ENCODE data around the gene WDPCP.

DNA sequence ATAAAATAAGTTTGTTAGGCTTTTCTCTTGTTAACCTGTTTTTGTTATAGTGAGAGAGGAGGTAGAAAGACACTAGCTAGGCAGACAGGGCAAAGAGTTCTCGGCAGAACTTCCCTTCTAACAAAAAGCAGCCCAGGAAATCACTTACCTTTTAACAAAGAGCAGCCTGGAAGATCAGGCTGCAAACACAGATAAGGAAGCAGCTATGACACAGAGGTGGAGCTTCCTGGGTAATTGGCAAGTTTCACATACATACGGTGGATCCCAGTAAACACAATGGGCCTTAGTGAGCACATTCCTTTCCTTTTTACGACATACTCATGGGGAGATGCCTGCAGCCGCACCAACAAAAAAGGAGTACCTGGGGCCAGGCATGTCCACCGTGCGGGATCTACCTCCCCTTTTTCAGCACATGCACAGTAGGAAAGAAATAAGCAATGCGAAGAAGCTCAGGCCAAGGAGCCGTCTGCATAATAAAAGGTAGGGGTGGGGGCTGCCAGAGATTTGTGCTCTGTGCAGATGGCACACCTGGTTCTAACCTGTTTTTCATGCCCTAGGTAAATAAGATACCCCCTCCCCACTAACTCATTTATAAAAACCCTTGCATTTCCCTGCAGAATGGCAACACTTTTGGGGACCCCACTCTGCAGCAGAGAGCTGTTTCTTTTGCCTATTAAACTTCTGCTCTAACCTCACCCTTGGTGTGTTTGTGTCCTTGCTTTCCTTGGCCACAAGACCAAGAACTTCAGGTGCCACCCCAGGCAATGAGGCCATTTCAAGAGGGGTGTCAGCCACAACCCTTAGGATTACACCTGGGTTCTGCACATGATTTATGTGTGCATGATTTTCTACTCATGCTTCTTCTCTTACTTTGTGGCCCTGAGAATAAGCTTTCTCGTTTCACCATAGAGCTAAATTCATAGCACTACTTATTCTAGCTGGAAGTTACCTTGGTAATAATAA, 27.0 kb upstream of the WDPCP start:
- TF ChIP-seq EZH2phosphoT487 (IDR thresholded peaks at IDR 0.05; ENCODE audit: unreplicated experiment) (no peak), EZH2 (IDR thresholded peaks at IDR 0.05; ENCODE audit: low read depth, unreplicated experiment) (no peak), POLR2AphosphoS5 (IDR thresholded peaks at IDR 0.05; ENCODE audit: low read depth) (no peak), JUNB (IDR thresholded peaks at IDR 0.05; ENCODE audit: unreplicated experiment) (no peak)
- TF ChIP-seq, protein P1, sequence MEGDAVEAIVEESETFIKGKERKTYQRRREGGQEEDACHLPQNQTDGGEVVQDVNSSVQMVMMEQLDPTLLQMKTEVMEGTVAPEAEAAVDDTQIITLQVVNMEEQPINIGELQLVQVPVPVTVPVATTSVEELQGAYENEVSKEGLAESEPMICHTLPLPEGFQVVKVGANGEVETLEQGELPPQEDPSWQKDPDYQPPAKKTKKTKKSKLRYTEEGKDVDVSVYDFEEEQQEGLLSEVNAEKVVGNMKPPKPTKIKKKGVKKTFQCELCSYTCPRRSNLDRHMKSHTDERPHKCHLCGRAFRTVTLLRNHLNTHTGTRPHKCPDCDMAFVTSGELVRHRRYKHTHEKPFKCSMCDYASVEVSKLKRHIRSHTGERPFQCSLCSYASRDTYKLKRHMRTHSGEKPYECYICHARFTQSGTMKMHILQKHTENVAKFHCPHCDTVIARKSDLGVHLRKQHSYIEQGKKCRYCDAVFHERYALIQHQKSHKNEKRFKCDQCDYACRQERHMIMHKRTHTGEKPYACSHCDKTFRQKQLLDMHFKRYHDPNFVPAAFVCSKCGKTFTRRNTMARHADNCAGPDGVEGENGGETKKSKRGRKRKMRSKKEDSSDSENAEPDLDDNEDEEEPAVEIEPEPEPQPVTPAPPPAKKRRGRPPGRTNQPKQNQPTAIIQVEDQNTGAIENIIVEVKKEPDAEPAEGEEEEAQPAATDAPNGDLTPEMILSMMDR (conservative IDR thresholded peaks at IDR 0.05; ENCODE audit: low read depth in 2 of 2) = no peak
- TF ChIP-seq, protein P2, sequence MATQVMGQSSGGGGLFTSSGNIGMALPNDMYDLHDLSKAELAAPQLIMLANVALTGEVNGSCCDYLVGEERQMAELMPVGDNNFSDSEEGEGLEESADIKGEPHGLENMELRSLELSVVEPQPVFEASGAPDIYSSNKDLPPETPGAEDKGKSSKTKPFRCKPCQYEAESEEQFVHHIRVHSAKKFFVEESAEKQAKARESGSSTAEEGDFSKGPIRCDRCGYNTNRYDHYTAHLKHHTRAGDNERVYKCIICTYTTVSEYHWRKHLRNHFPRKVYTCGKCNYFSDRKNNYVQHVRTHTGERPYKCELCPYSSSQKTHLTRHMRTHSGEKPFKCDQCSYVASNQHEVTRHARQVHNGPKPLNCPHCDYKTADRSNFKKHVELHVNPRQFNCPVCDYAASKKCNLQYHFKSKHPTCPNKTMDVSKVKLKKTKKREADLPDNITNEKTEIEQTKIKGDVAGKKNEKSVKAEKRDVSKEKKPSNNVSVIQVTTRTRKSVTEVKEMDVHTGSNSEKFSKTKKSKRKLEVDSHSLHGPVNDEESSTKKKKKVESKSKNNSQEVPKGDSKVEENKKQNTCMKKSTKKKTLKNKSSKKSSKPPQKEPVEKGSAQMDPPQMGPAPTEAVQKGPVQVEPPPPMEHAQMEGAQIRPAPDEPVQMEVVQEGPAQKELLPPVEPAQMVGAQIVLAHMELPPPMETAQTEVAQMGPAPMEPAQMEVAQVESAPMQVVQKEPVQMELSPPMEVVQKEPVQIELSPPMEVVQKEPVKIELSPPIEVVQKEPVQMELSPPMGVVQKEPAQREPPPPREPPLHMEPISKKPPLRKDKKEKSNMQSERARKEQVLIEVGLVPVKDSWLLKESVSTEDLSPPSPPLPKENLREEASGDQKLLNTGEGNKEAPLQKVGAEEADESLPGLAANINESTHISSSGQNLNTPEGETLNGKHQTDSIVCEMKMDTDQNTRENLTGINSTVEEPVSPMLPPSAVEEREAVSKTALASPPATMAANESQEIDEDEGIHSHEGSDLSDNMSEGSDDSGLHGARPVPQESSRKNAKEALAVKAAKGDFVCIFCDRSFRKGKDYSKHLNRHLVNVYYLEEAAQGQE (IDR thresholded peaks at IDR 0.05; ENCODE audit: unreplicated experiment) = no peak
